Osteoblast (primary cell): ENCODE results near the gene RIPK4. TPM values are rescaled to one million over a fixed set of nuclear protein-coding genes. Genes with fewer than 3 reads are reported as not detected.
A peak's percentile ranks its signal among the peaks of the same experiment; 100 is the strongest.

ENCODE experiments used
- DNase-seq: peaks from one replicate; pipeline ENCODE4 v3.0.0; 2011; ENCODE audit warnings: low spot score, mixed read lengths; ENCODE audit not compliant: insufficient read length; ENCODE audit errors: missing footprints
- H2AFZ ChIP-seq: 2 replicates; pipeline ENCODE4 v1.6.0; 2011; ENCODE audit warnings: mild to moderate bottlenecking, low read length
- H3K27ac ChIP-seq: 2 replicates; pipeline ENCODE4 v1.5.1; 2011; ENCODE audit warnings: mild to moderate bottlenecking, low read depth, low read length, moderate library complexity
- H3K27me3 ChIP-seq: 2 replicates; pipeline ENCODE4 v1.6.0; 2012; ENCODE audit warnings: mild to moderate bottlenecking, control low read depth, inconsistent platforms, low read length, moderate library complexity; ENCODE audit not compliant: insufficient read depth
- H3K36me3 ChIP-seq: 2 replicates; pipeline ENCODE4 v1.5.1; 2011; ENCODE audit warnings: mild to moderate bottlenecking, low read length, control low read depth, moderate library complexity; ENCODE audit not compliant: insufficient read depth
- H3K4me1 ChIP-seq: 2 replicates; pipeline ENCODE4 v1.5.1; 2011; ENCODE audit warnings: mild to moderate bottlenecking, low read length, control low read depth, moderate library complexity; ENCODE audit not compliant: insufficient read depth
- H3K4me2 ChIP-seq: 2 replicates; pipeline ENCODE4 v1.6.0; 2011; ENCODE audit warnings: mild to moderate bottlenecking, low read length; ENCODE audit not compliant: insufficient read depth
- H3K4me3 ChIP-seq: fragments of 200-600 bp; sonication (generic); 3 replicates; pipeline ENCODE4 v1.5.1; 2012; ENCODE audit warnings: mild to moderate bottlenecking, low read length, inconsistent platforms; ENCODE audit not compliant: insufficient read depth
- H3K79me2 ChIP-seq: 2 replicates; pipeline ENCODE4 v1.6.0; 2012; ENCODE audit warnings: mild to moderate bottlenecking, low read length, control low read depth, inconsistent platforms; ENCODE audit not compliant: insufficient read depth
- H3K9me3 ChIP-seq: 2 replicates; pipeline ENCODE4 v1.5.1; 2011; ENCODE audit warnings: low read depth, low read length, control low read depth
- H4K20me1 ChIP-seq: 2 replicates; pipeline ENCODE4 v1.6.0; 2012; ENCODE audit warnings: mild to moderate bottlenecking, low read length, control low read depth; ENCODE audit not compliant: insufficient read depth
- CTCF ChIP-seq: IDR thresholded peaks from 2 replicates; pipeline ENCODE4 v1.5.1; 2011; ENCODE audit warnings: mild to moderate bottlenecking, low read depth, low read length, moderate library complexity; ENCODE audit errors: extremely low read depth
- total RNA-seq: library from RNA; depleted of rRNA; stranded (reverse); fragments of >200 nt; gene quantifications from 2 replicates; pipeline ENCODE4 v1.2.3, GENCODE V29; 2012

Gene RIPK4
- total RNA-seq, 1 donor: 2.2 TPM

- Histone ChIP-seq H3K4me2 (no peak overlapping the region), H3K79me2 (no peaks in the 10 kb centered on the region), H3K27ac (no peak overlapping the region), H3K36me3 (no peaks in the 10 kb centered on the region), H3K27me3 (no peaks in the 10 kb centered on the region), H3K9me3 (no peaks in the 10 kb centered on the region), H3K4me1 (peaks cover 11% of the 10 kb centered on the region), H3K4me3 (no peak overlapping the region), H2AFZ (no peak overlapping the region), H4K20me1 (no peaks in the 10 kb centered on the region)
- no peak for TF ChIP-seq CTCF
- peak; percentile 66 for DNase-seq
These were observed 11.5 kb downstream of the RIPK4 start for GRCh38 chr21:41755258-41755933.

- Histone ChIP-seq H3K27ac (no peak overlapping the region), H3K4me2 (no peak overlapping the region), H2AFZ (no peak overlapping the region), H3K4me3 (no peak overlapping the region), H3K36me3 (no peaks in the 10 kb centered on the region), H3K27me3 (no peaks in the 10 kb centered on the region), H3K4me1 (peaks cover 11% of the 10 kb centered on the region), H3K79me2 (no peaks in the 10 kb centered on the region), H4K20me1 (no peaks in the 10 kb centered on the region), H3K9me3 (no peaks in the 10 kb centered on the region)
- TF ChIP-seq CTCF: no peak
- DNase-seq: peak; percentile 39
These were observed 12.4 kb downstream of the RIPK4 start for GRCh38 chr21:41754479-41754891.

GRCh38 chr21:41753006-41753898, 13.6 kb downstream of the RIPK4 start:
- no peak overlapping the region for H3K27ac ChIP-seq
- H3K27me3 ChIP-seq: no peaks in the 10 kb centered on the region
- H3K4me2 ChIP-seq: no peak overlapping the region
- DNase-seq: peak; percentile 68
- H3K36me3 ChIP-seq: no peaks in the 10 kb centered on the region
- H3K4me3 ChIP-seq: no peak overlapping the region
- peaks cover 11% of the 10 kb centered on the region for H3K4me1 ChIP-seq
- no peaks in the 10 kb centered on the region for H3K79me2 ChIP-seq
- H3K9me3 ChIP-seq: no peaks in the 10 kb centered on the region
- H4K20me1 ChIP-seq: no peaks in the 10 kb centered on the region
- no peak overlapping the region for H2AFZ ChIP-seq
- TF ChIP-seq CTCF: no peak

- Histone ChIP-seq H2AFZ (peak overlapping the region; percentile 35), H3K27ac (no peak overlapping the region), H4K20me1 (no peaks in the 10 kb centered on the region), H3K4me3 (no peak overlapping the region), H3K4me1 (peaks cover 11% of the 10 kb centered on the region), H3K79me2 (no peaks in the 10 kb centered on the region), H3K9me3 (no peaks in the 10 kb centered on the region), H3K27me3 (no peaks in the 10 kb centered on the region), H3K36me3 (no peaks in the 10 kb centered on the region), H3K4me2 (no peak overlapping the region)
- peak; percentile 96 for DNase-seq
- TF ChIP-seq CTCF: no peak
These were observed 14.6 kb downstream of the RIPK4 start for GRCh38 chr21:41752231-41752681.
